ENCODE results near the gene SHD. TPM values are rescaled to one million over a fixed set of nuclear protein-coding genes. Genes with fewer than 3 reads are reported as not detected.
A peak's percentile ranks its signal among the peaks of the same experiment; 100 is the strongest.
"Not testable (repeated sequence)": the region's sequence is repeated elsewhere in the genome, so short reads cannot be mapped to it uniquely, and the experiment has no call there.

The SHD gene
- total RNA-seq, 1 experiment from 2014 or later = 0.53 TPM

DNA sequence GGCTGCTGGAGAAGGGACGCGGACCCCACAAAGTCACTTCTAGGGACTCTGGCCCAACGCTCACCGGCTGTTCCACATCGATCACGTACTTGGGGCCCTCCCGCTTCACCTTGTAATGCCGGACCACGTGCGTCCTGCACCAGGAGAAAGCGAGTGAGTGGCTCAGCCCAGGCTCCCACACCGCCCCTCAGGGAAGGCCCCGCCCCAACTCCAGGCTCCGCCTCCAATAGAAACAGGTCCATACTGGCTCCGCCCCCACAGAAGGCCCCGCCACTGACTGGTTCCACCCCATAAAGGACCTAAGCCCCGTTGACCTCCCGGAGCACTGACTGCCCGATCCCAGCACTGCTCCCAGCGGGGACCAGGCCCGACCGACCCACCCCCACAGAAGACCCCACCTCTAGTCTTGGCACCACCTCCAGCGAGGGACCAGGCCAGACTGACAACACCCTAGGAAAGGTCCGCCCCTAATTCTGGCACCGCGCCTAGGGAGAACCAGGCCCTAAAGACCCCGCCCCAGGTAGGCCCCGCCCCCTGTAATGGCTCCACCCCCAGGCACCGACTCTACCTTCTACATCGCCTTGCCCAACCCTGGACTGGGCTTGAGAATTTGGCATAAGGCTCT is 48.3 kb downstream of the SHD start:
- DNase-seq (ENCODE audit: low spot score) = peak; percentile 25

- DNase-seq (ENCODE audit: low spot score) = no peak
Measured at GRCh38 chr19:4327877-4328242, 48.8 kb downstream of the SHD start.

- DNase-seq (ENCODE audit: low spot score) = peak; percentile 19
Measured at GRCh38 chr19:4328243-4328990, 49.4 kb downstream of the SHD start.

GRCh38 chr19:4328991-4329681 is 50.1 kb downstream of the SHD start:
- DNase-seq (ENCODE audit: low spot score) = not testable (repeated sequence)

GRCh38 chr19:4329858-4330257 is 50.8 kb downstream of the SHD start:
- DNase-seq (ENCODE audit: low spot score) = no peak

- DNase-seq (ENCODE audit: low spot score) = no peak
Measured at GRCh38 chr19:4334929-4335570, 56.0 kb downstream of the SHD start.

- DNase-seq (ENCODE audit: low spot score) = peak; percentile 29
Measured at GRCh38 chr19:4337906-4338440, 58.9 kb downstream of the SHD start.

- DNase-seq (ENCODE audit: low spot score) = peak; percentile 59
Measured at GRCh38 chr19:4338441-4339355, 59.6 kb downstream of the SHD start, which contains the start of gene STAP2. Gene STAP2, minus strand, starts transcription at chr19:4338827. Its CDS starts 74 bp downstream, at chr19:4338753.

Other genes starting within 250 kb of the SHD start
- gene ZBTB7A, start 212.4 kb upstream of the SHD start, total RNA-seq (2014; rRNA removed; shearing (Covaris generic)) = 15.8 and 16.4 TPM in 2 replicates
- 203 and 204 TPM in 2 replicates for gene MAP2K2, start 155.1 kb upstream of the SHD start, total RNA-seq (2014; rRNA removed; shearing (Covaris generic))
- not detected in 2 replicates for gene CREB3L3, start 125.6 kb upstream of the SHD start, total RNA-seq (2014; rRNA removed; shearing (Covaris generic))
- 32.6 and 35.5 TPM in 2 replicates for gene SIRT6, start 96.7 kb upstream of the SHD start, total RNA-seq (2014; rRNA removed; shearing (Covaris generic))
- gene ANKRD24, start 96.6 kb upstream of the SHD start, total RNA-seq (2014; rRNA removed; shearing (Covaris generic)) = 0.41 and 0.53 TPM in 2 replicates
- gene EBI3, start 49.7 kb upstream of the SHD start, total RNA-seq (2014; rRNA removed; shearing (Covaris generic)) = 6.4 and 8.1 TPM in 2 replicates
- 39.6 and 42.4 TPM in 2 replicates for gene YJU2, start 32.2 kb upstream of the SHD start, total RNA-seq (2014; rRNA removed; shearing (Covaris generic))
- not detected in 2 replicates for gene TMIGD2, start 23.1 kb downstream of the SHD start, total RNA-seq (2014; rRNA removed; shearing (Covaris generic))
- 43.2 and 61.1 TPM in 2 replicates for gene FSD1, start 25.3 kb downstream of the SHD start, total RNA-seq (2014; rRNA removed; shearing (Covaris generic))
- gene STAP2, start 59.6 kb downstream of the SHD start, total RNA-seq (2014; rRNA removed; shearing (Covaris generic)) = 73.5 and 96.1 TPM in 2 replicates
- 6.4 and 6.6 TPM in 2 replicates for gene MPND, start 64.3 kb downstream of the SHD start, total RNA-seq (2014; rRNA removed; shearing (Covaris generic))
- 94.0 and 137 TPM in 2 replicates for gene SH3GL1, start 121.3 kb downstream of the SHD start, total RNA-seq (2014; rRNA removed; shearing (Covaris generic))
- gene CHAF1A, start 123.4 kb downstream of the SHD start, total RNA-seq (2014; rRNA removed; shearing (Covaris generic)) = 37.8 and 52.7 TPM in 2 replicates
- 87.4 and 97.0 TPM in 2 replicates for gene UBXN6, start 178.5 kb downstream of the SHD start, total RNA-seq (2014; rRNA removed; shearing (Covaris generic))
- gene HDGFL2, start 193.0 kb downstream of the SHD start, total RNA-seq (2014; rRNA removed; shearing (Covaris generic)) = 53.9 and 88.2 TPM in 2 replicates
- 0.17 TPM in 2 replicates for gene PLIN4, start 239.2 kb downstream of the SHD start, total RNA-seq (2014; rRNA removed; shearing (Covaris generic))